GM10248 (cell line): ENCODE measurements around the gene UFD1.
A peak's percentile ranks its signal among the peaks of the same experiment; 100 is the strongest.

Experiments used
- CTCF ChIA-PET: fragments of 300-600 bp; sonication (Branson Sonifier 250); formaldehyde crosslinking; extraction: SDS; loops from one replicate; lab custom pipeline; 2021; ENCODE audit warnings: antibody characterized with exemption; lab: Yijun Ruan, JAX
- POLR2A ChIA-PET: fragments of 350-650 bp; sonication (Branson Sonifier 250); formaldehyde crosslinking; extraction: SDS; loops from one replicate; lab custom pipeline; 2020; ENCODE audit warnings: antibody characterized with exemption; lab: Yijun Ruan, JAX
- DNase-seq: peaks from one replicate; pipeline ENCODE4 v3.0.0; 2012; ENCODE audit errors: extremely low spot score
- CTCF ChIP-seq: IDR thresholded peaks from 2 replicates; pipeline ENCODE4 v1.5.1; 2012; ENCODE audit warnings: mild to moderate bottlenecking, low read depth; ENCODE audit errors: extremely low read depth, missing control alignments, control extremely low read depth

The UFD1 gene

GRCh38 chr22:19422440-19423301 lies 56.3 kb downstream of the UFD1 start:
- TF ChIP-seq CTCF: no peak
- DNase-seq: no peak
- CTCF ChIA-PET: interaction anchor here (1.3 kb wide), 1 partner anchor 20 kb away, joined by 3 read pairs; no protein-coding TSS in a partner anchor
- POLR2A ChIA-PET: no interaction called here

- CTCF ChIA-PET: interaction anchor here (0.9 to 1.2 kb wide), 2 partner anchors 24 to 34 kb away, joined by 3 read pairs; no protein-coding TSS in a partner anchor
- POLR2A ChIA-PET: no interaction called here
- TF ChIP-seq CTCF: no peak
- DNase-seq: no peak
Observed at GRCh38 chr22:19420321-19420720, 58.7 kb downstream of the UFD1 start.

GRCh38 chr22:19419464-19420178 lies 59.4 kb downstream of the UFD1 start:
- ChIA-PET CTCF (interaction anchor here (0.9 to 1.2 kb wide), 2 partner anchors 9 to 23 kb away, joined by 3 read pairs; no protein-coding TSS in a partner anchor), POLR2A (no interaction called here)
- DNase-seq: peak; percentile 52
- no peak for TF ChIP-seq CTCF

GRCh38 chr22:19419086-19419463 lies 59.9 kb downstream of the UFD1 start:
- ChIA-PET CTCF (interaction anchor here (0.9 to 1.2 kb wide), 2 partner anchors 8 to 23 kb away, joined by 3 read pairs; no protein-coding TSS in a partner anchor), POLR2A (no interaction called here)
- DNase-seq: peak; percentile 29
- no peak for TF ChIP-seq CTCF

- POLR2A ChIA-PET: no interaction called here
- no peak for DNase-seq
- CTCF ChIA-PET: interaction anchor here (1.8 kb wide), 1 partner anchor 15 kb away, joined by 4 read pairs; no protein-coding TSS in a partner anchor
Observed at GRCh38 chr22:19412923-19413322, 66.1 kb downstream of the UFD1 start.

More at GRCh38 chr22:19412923-19413322, 66.1 kb downstream of the UFD1 start:
- no peak for TF ChIP-seq CTCF
